SIG-M5 treated with dmso at 0.1 percent for 504 hours (cell line): Measurements from ENCODE around the gene OLFML2A.

ENCODE experiments used
- DNase-seq: peaks from one replicate; lab custom pipeline; 2025; ENCODE audit not compliant: unreplicated experiment; lab: John Stamatoyannopoulos, UW

The OLFML2A gene

GRCh38 chr9:124774129-124774978 lies 2.6 kb upstream of the OLFML2A start:
- peak; percentile 70 for DNase-seq

GRCh38 chr9:124776618-124776953 lies 347 bp upstream of the OLFML2A start:
- DNase-seq, result no peak

- DNase-seq, result no peak
Observed at GRCh38 chr9:124778575-124779367, 1.8 kb downstream of the OLFML2A start.

GRCh38 chr9:124779368-124780059 lies 2.6 kb downstream of the OLFML2A start:
- peak; percentile 53 for DNase-seq

GRCh38 chr9:124780060-124780756 lies 3.3 kb downstream of the OLFML2A start:
- DNase-seq, result no peak

GRCh38 chr9:124780757-124781151 lies 3.8 kb downstream of the OLFML2A start:
- DNase-seq, result no peak

GRCh38 chr9:124781967-124782660 lies 5.2 kb downstream of the OLFML2A start:
- no peak for DNase-seq

GRCh38 chr9:124782661-124783574 lies 6.0 kb downstream of the OLFML2A start:
- DNase-seq, result no peak

- no peak for DNase-seq
Observed at GRCh38 chr9:124783830-124784229, 6.9 kb downstream of the OLFML2A start.

GRCh38 chr9:124784509-124784908 lies 7.6 kb downstream of the OLFML2A start:
- DNase-seq, result peak; percentile 75

GRCh38 chr9:124786881-124787573 lies 10.1 kb downstream of the OLFML2A start:
- DNase-seq, result no peak

GRCh38 chr9:124788542-124789217 lies 11.7 kb downstream of the OLFML2A start:
- no peak for DNase-seq

GRCh38 chr9:124789531-124789930 lies 12.6 kb downstream of the OLFML2A start:
- no peak for DNase-seq

GRCh38 chr9:124790301-124790700 lies 13.4 kb downstream of the OLFML2A start:
- DNase-seq, result no peak

GRCh38 chr9:124790801-124791505 lies 14.0 kb downstream of the OLFML2A start:
- DNase-seq, result no peak

GRCh38 chr9:124792257-124793014 lies 15.5 kb downstream of the OLFML2A start:
- DNase-seq, result no peak

GRCh38 chr9:124793015-124793541 lies 16.1 kb downstream of the OLFML2A start:
- DNase-seq, result no peak
